CD14-positive monocyte (primary cell): ENCODE data around the gene PAQR8. TPM values are rescaled to one million over a fixed set of nuclear protein-coding genes. Genes with fewer than 3 reads are reported as not detected.

Source experiments
- DNase-seq, 3 donors: peaks; one replicate each; pipeline ENCODE4 v3.0.0-alpha.2; 2011 to 2022
- H2AFZ ChIP-seq: 2 replicates; pipeline ENCODE4 v1.6.0; 2012; ENCODE audit warnings: mild to moderate bottlenecking, low read depth, low read length, inconsistent platforms; ENCODE audit not compliant: insufficient read depth, poor library complexity, severe bottlenecking
- H3K27ac ChIP-seq, 2 donors: 1 replicate in 1 of 2; 2 replicates in 1 of 2; pipeline ENCODE4 v1.5.1; 2012 to 2013; ENCODE audit warnings: low read length in 2 of 2, control low read depth in 1 of 2, inconsistent platforms in 1 of 2, low read depth in 1 of 2, mild to moderate bottlenecking in 1 of 2
- H3K27me3 ChIP-seq, 2 donors: one replicate each; pipeline versions ENCODE4 v1.6.0 to v1.6.1; 2011 to 2013; ENCODE audit warnings: low read length in 2 of 2; ENCODE audit not compliant: control insufficient read depth in 2 of 2, insufficient read depth in 2 of 2
- H3K36me3 ChIP-seq, 2 donors: replicated peaks in 1 of 2; 1 replicate in 1 of 2; 2 replicates in 1 of 2; pipeline versions ENCODE4 v1.5.1 to v1.6.1; 2012 to 2013; ENCODE audit warnings: low read length in 2 of 2, control low read depth in 1 of 2, inconsistent platforms in 1 of 2, mild to moderate bottlenecking in 1 of 2; ENCODE audit not compliant: insufficient read depth in 2 of 2, control insufficient read depth in 1 of 2
- H3K4me1 ChIP-seq, 2 donors: 1 replicate in 1 of 2; 2 replicates in 1 of 2; pipeline versions ENCODE4 v1.5.1 to v1.6.1; 2012 to 2013; ENCODE audit warnings: low read length in 2 of 2, control low read depth in 1 of 2, inconsistent platforms in 1 of 2, mild to moderate bottlenecking in 1 of 2, moderate library complexity in 1 of 2; ENCODE audit not compliant: insufficient read depth in 2 of 2, control insufficient read depth in 1 of 2
- H3K4me2 ChIP-seq: replicated peaks from 2 replicates; pipeline ENCODE3; 2012; ENCODE audit warnings: low read length, moderate library complexity, mild to moderate bottlenecking; ENCODE audit not compliant: poor library complexity, severe bottlenecking; ENCODE audit errors: extremely low read depth
- H3K4me3 ChIP-seq, 3 experiments: fragments of 200-600 bp in 1 of 3; sonication (generic) in 1 of 3; replicated peaks in 1 of 3; 1 replicate in 2 of 3; 2 replicates in 1 of 3; pipeline ENCODE4 v1.5.1; 2011 to 2013; ENCODE audit warnings: low read length in 3 of 3, mild to moderate bottlenecking in 3 of 3, control low read depth in 2 of 3, low read depth in 2 of 3, inconsistent platforms in 1 of 3, moderate library complexity in 1 of 3
- H3K79me2 ChIP-seq: 2 replicates; pipeline ENCODE4 v1.6.0; 2012; ENCODE audit warnings: mild to moderate bottlenecking, control low read depth, inconsistent platforms, low read length, moderate library complexity; ENCODE audit not compliant: insufficient read depth
- H3K9ac ChIP-seq: 2 replicates; pipeline ENCODE4 v1.6.0; 2017; ENCODE audit warnings: low read length, mild to moderate bottlenecking; ENCODE audit not compliant: insufficient read depth, poor library complexity, severe bottlenecking
- H3K9me3 ChIP-seq, 2 donors: replicated peaks in 1 of 2; 1 replicate in 1 of 2; 2 replicates in 1 of 2; pipeline versions ENCODE4 v1.5.1 to v1.6.1; 2012 to 2013; ENCODE audit warnings: low read length in 2 of 2, control low read depth in 1 of 2; ENCODE audit not compliant: control insufficient read depth in 1 of 2, insufficient read depth in 1 of 2
- H4K20me1 ChIP-seq: 2 replicates; pipeline ENCODE4 v1.6.0; 2012; ENCODE audit warnings: mild to moderate bottlenecking, low read length, control low read depth, moderate library complexity; ENCODE audit not compliant: insufficient read depth
- H3K27ac Mint-ChIP-seq, 7 donors: one replicate each; pipeline ENCODE4 v1.8.0; 2020; ENCODE audit warnings: mild to moderate bottlenecking in 7 of 7, mixed read lengths in 7 of 7, moderate library complexity in 6 of 7, inconsistent platforms in 2 of 7
- H3K27me3 Mint-ChIP-seq, 3 donors: one replicate each; pipeline ENCODE4 v1.8.0; 2021 to 2022; ENCODE audit warnings: low read depth in 3 of 3, mild to moderate bottlenecking in 3 of 3, mixed read lengths in 3 of 3, moderate library complexity in 3 of 3, inconsistent platforms in 1 of 3
- H3K36me3 Mint-ChIP-seq, 2 donors: one replicate each; pipeline ENCODE4 v1.8.0; 2020; ENCODE audit warnings: mixed read lengths in 2 of 2, inconsistent platforms in 1 of 2, mild to moderate bottlenecking in 1 of 2
- H3K4me1 Mint-ChIP-seq: one replicate; pipeline ENCODE4 v1.8.0; 2020; ENCODE audit warnings: mild to moderate bottlenecking, mixed read lengths
- H3K4me3 Mint-ChIP-seq, 2 donors: one replicate each; pipeline ENCODE4 v1.8.0; 2020; ENCODE audit warnings: mild to moderate bottlenecking in 2 of 2, mixed read lengths in 2 of 2, moderate library complexity in 1 of 2
- H3K9me3 Mint-ChIP-seq, 7 donors: one replicate each; pipeline ENCODE4 v1.8.0; 2020 to 2022; ENCODE audit warnings: mixed read lengths in 7 of 7, mild to moderate bottlenecking in 6 of 7, moderate library complexity in 6 of 7, inconsistent platforms in 2 of 7
- WGBS: methylation state at CpG from one replicate; pipeline ENCODE4 v1.1.5; 2013; ENCODE audit warnings: missing lambda C conversion rate; ENCODE audit not compliant: insufficient coverage; 5-methylcytosine and 5-hydroxymethylcytosine counted together
- intact Hi-C, 2 donors: fragments of 100-400 bp; cut with micrococcal nuclease; formaldehyde crosslinking; loops; one replicate each; pipeline versions ENCODE4 v1.15.0 to v1.15.1; 2023
- polyA plus RNA-seq, 3 donors: library from polyadenylated mRNA; depleted of rRNA in 1 of 3; unstranded in 2 of 3; stranded (reverse) in 1 of 3; fragments of 300-500 nt in 2 of 3; fragments of >200 nt in 1 of 3; fragmentation: Illumina TruSeq in 2 of 3; gene quantifications; 1 replicate in 2 of 3; 2 replicates in 1 of 3; pipeline ENCODE4 v1.2.3, GENCODE V29; 2012 to 2021
- TF ChIP-seq, protein P1 (sequence below): fragments of 200-600 bp; IDR thresholded peaks from one replicate; pipeline ENCODE4 v1.8.0; 2022; ENCODE audit warnings: antibody characterized with exemption, mild to moderate bottlenecking

PAQR8 gene
- polyA plus RNA-seq, 3 donors, result 2.4 to 17.4 (median 6.8) TPM

DNA sequence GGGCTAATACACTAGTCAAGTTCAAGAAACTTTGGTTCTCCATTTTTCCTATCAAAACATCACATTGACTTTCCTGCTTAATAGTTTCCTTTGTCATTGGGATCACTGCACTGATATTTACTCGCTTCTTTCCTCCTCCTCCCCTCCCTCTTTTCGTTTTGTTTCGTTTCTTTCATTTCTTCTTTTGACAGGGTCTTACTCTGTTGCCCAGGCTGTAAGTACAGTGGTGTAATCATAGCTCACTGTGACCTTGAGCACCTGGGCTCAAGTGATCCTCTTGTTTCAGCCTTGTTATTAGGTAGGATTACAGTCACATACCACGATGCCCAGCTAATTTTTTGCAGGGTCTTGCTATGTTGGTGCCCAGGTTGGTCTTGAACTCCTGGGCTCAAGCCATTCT, 12.3 kb downstream of the PAQR8 start:
- no peak overlapping the region for H3K4me2 ChIP-seq
- TF ChIP-seq, protein P1, sequence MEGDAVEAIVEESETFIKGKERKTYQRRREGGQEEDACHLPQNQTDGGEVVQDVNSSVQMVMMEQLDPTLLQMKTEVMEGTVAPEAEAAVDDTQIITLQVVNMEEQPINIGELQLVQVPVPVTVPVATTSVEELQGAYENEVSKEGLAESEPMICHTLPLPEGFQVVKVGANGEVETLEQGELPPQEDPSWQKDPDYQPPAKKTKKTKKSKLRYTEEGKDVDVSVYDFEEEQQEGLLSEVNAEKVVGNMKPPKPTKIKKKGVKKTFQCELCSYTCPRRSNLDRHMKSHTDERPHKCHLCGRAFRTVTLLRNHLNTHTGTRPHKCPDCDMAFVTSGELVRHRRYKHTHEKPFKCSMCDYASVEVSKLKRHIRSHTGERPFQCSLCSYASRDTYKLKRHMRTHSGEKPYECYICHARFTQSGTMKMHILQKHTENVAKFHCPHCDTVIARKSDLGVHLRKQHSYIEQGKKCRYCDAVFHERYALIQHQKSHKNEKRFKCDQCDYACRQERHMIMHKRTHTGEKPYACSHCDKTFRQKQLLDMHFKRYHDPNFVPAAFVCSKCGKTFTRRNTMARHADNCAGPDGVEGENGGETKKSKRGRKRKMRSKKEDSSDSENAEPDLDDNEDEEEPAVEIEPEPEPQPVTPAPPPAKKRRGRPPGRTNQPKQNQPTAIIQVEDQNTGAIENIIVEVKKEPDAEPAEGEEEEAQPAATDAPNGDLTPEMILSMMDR, result no peak
- WGBS, result 100% methylated on average over 1 of the region's 4 CpGs
- no peak overlapping the region for H3K27ac ChIP-seq
- no peaks in the 10 kb centered on the region for H3K27me3 ChIP-seq
- H3K4me1 Mint-ChIP-seq, result peaks cover 49% of the 10 kb centered on the region
- H3K4me1 ChIP-seq, result peaks cover 33 to 44% of the 10 kb centered on the region in 2 donors
- H3K9me3 ChIP-seq, result no peaks in the 10 kb centered on the region
- H3K9ac ChIP-seq, result no peak overlapping the region
- no peak overlapping the region for H2AFZ ChIP-seq
- no peaks in the 10 kb centered on the region for H3K27me3 Mint-ChIP-seq
- intact Hi-C loops, result no loop called here
- H4K20me1 ChIP-seq, result peaks cover 9% of the 10 kb centered on the region
- peaks cover 0 to 11% of the 10 kb centered on the region in 2 donors for H3K36me3 ChIP-seq
- H3K79me2 ChIP-seq, result peaks cover 47% of the 10 kb centered on the region
- peak overlapping the region in 1 of 7 donors; percentile 44 for H3K27ac Mint-ChIP-seq
- peaks cover 12 to 15% of the 10 kb centered on the region in 2 donors for H3K36me3 Mint-ChIP-seq
- peaks cover 0 to 7% (median 4%) of the 10 kb centered on the region in 7 donors for H3K9me3 Mint-ChIP-seq
- no peak overlapping the region for H3K4me3 Mint-ChIP-seq
- no peak for DNase-seq
- H3K4me3 ChIP-seq, result no peak overlapping the region

DNA sequence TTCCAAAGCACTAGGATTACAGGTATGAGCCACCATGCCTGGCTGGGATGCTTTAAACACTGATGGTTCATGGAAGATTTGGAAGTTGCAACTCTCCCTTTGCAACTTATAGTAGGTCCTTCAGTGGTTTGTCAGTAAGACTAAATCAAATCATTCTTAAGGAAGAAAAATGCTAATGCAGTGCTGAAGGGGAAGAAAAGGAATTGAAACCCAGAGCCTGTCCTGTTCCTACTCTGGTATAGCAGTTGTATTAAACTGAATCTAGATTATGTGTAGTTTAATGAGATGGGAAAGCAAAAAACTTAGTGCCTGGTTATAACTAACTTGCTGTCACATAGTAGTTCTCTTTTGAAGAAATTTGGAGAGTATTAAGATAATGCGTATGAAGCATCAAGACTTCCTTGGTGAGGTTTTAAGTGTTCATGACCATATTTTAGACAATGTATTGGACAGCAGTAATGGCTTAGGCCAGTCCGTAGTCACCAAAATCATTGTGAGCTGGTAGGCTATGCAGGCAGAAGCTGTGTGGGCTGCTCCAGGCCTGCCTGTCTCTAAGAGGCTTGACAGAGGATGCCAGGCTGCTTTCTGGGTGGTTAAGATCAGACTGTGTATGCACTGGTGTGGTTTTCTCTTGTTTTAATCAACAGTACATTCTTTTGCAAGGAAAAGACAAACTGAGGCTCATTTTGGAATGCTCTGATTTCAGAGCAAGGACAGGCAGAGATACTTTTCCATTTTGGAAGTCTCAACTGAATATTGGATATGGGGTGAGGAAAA, 14.0 kb downstream of the PAQR8 start:
- Mint-ChIP-seq H3K4me1 (peaks cover 45% of the 10 kb centered on the region), H3K36me3 (peaks cover 13 to 16% of the 10 kb centered on the region in 2 donors), H3K4me3 (no peak overlapping the region), H3K9me3 (peaks cover 0 to 7% (median 4%) of the 10 kb centered on the region in 7 donors), H3K27me3 (no peaks in the 10 kb centered on the region), H3K27ac (peak overlapping the region in 3 of 7 donors; percentile 3 to 40 (median 18))
- DNase-seq, result peak in 1 of 3 donors; percentile 15
- Histone ChIP-seq H3K27me3 (no peaks in the 10 kb centered on the region), H3K27ac (peak overlapping the region; percentile 12 to 21), H3K4me2 (no peak overlapping the region), H3K9ac (no peak overlapping the region), H3K4me3 (no peak overlapping the region), H3K36me3 (peaks cover 3 to 16% of the 10 kb centered on the region in 2 donors), H4K20me1 (peaks cover 9% of the 10 kb centered on the region), H3K4me1 (peaks cover 33 to 44% of the 10 kb centered on the region in 2 donors), H3K9me3 (no peaks in the 10 kb centered on the region), H2AFZ (no peak overlapping the region), H3K79me2 (peaks cover 43% of the 10 kb centered on the region)
- intact Hi-C loops, result no loop called here
- 60% methylated on average over 2 of the region's 2 CpGs for WGBS
- TF ChIP-seq, protein P1, result no peak
